Tibial nerve (tissue), 4 donors: ENCODE results near the gene GFM2. TPM values are rescaled to one million over a fixed set of nuclear protein-coding genes. Genes with fewer than 3 reads are reported as not detected.
"Not testable (repeated sequence)": the region's sequence is repeated elsewhere in the genome, so short reads cannot be mapped to it uniquely, and the experiment has no call there.

Source experiments
- DNase-seq, 2 donors: peaks; one replicate each; pipeline ENCODE4 v3.0.0-alpha.2; 2019; ENCODE audit warnings: low spot score in 2 of 2
- H3K27ac ChIP-seq, 4 donors: fragments of 200-600 bp; sonication (generic) in 3 of 4; one replicate each; pipeline ENCODE4 v1.5.1; 2017 to 2019; ENCODE audit warnings: mild to moderate bottlenecking in 1 of 4
- H3K27me3 ChIP-seq, 2 donors: fragments of 200-600 bp; sonication (generic) in 1 of 2; one replicate each; pipeline versions ENCODE4 v1.5.1 to v1.6.0; 2017 to 2019
- H3K36me3 ChIP-seq, 3 donors: fragments of 200-600 bp; sonication (generic); one replicate each; pipeline ENCODE4 v1.5.1; 2018 to 2019
- H3K4me1 ChIP-seq, 4 donors: fragments of 200-600 bp; sonication (generic) in 3 of 4; one replicate each; pipeline ENCODE4 v1.5.1; 2017 to 2019
- H3K4me3 ChIP-seq, 4 donors: fragments of 200-600 bp; sonication (generic) in 3 of 4; one replicate each; pipeline ENCODE4 v1.5.1; 2017 to 2019; ENCODE audit warnings: mild to moderate bottlenecking in 1 of 4, moderate library complexity in 1 of 4
- H3K9me3 ChIP-seq, 4 donors: fragments of 200-600 bp; sonication (generic) in 3 of 4; one replicate each; pipeline ENCODE4 v1.5.1; 2017 to 2019
- EP300 ChIP-seq, 2 donors: sonication (generic); formaldehyde crosslinking; IDR thresholded peaks; one replicate each; pipeline ENCODE4 v1.6.1; 2017; ENCODE audit warnings: antibody characterized with exemption in 2 of 2, mild to moderate bottlenecking in 1 of 2
- POLR2A ChIP-seq, 2 donors: fragments of 450-650 bp; IDR thresholded peaks; one replicate each; pipeline ENCODE4 v1.6.1; 2017; ENCODE audit warnings: antibody characterized with exemption in 2 of 2, mild to moderate bottlenecking in 2 of 2, moderate library complexity in 2 of 2
- WGBS, 2 donors: methylation state at CpG; one replicate each; pipeline ENCODE4 v1.1.5; 2018; 5-methylcytosine and 5-hydroxymethylcytosine counted together
- total RNA-seq, 4 donors: library from RNA; depleted of rRNA; stranded (reverse); fragments of >200 nt; gene quantifications; one replicate each; pipeline ENCODE4 v1.1.0, GENCODE V29; 2016
- TF ChIP-seq, protein P1 (sequence below), 5 experiments: fragments of 200-600 bp in 3 of 5; fragments of 450-650 bp in 2 of 5; sonication (generic) in 3 of 5; IDR thresholded peaks; one replicate each; pipeline ENCODE4 v1.5.1; 2016 to 2019; ENCODE audit warnings: antibody characterized with exemption in 5 of 5, mild to moderate bottlenecking in 3 of 5, moderate library complexity in 2 of 5

The GFM2 gene
- total RNA-seq, 4 donors from 2014 or later, result 15.5 to 19.7 (median 16.7) TPM

GRCh38 chr5:74798977-74799911, 32.3 kb upstream of the GFM2 start:
- Histone ChIP-seq H3K4me1 (no peaks in the 10 kb centered on the region), H3K27ac (peak overlapping the region in 1 of 4 donors; percentile 10), H3K4me3 (no peak overlapping the region), H3K9me3 (no peaks in the 10 kb centered on the region), H3K36me3 (no peaks in the 10 kb centered on the region), H3K27me3 (no peaks in the 10 kb centered on the region)
- TF ChIP-seq POLR2A (IDR thresholded peaks at IDR 0.05), result no peak
- TF ChIP-seq, protein P1, sequence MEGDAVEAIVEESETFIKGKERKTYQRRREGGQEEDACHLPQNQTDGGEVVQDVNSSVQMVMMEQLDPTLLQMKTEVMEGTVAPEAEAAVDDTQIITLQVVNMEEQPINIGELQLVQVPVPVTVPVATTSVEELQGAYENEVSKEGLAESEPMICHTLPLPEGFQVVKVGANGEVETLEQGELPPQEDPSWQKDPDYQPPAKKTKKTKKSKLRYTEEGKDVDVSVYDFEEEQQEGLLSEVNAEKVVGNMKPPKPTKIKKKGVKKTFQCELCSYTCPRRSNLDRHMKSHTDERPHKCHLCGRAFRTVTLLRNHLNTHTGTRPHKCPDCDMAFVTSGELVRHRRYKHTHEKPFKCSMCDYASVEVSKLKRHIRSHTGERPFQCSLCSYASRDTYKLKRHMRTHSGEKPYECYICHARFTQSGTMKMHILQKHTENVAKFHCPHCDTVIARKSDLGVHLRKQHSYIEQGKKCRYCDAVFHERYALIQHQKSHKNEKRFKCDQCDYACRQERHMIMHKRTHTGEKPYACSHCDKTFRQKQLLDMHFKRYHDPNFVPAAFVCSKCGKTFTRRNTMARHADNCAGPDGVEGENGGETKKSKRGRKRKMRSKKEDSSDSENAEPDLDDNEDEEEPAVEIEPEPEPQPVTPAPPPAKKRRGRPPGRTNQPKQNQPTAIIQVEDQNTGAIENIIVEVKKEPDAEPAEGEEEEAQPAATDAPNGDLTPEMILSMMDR (IDR thresholded peaks at IDR 0.05), result no peak
- TF ChIP-seq EP300 (IDR thresholded peaks at IDR 0.05), result no peak
- 60 to 76% methylated on average over 16 to 21 of the region's 21 CpGs for WGBS, 2 donors
- DNase-seq, result no peak

GRCh38 chr5:74791669-74792068, 24.8 kb upstream of the GFM2 start:
- WGBS, 2 donors, result 89 to 90% methylated on average over 3 of the region's 3 CpGs
- H3K27ac ChIP-seq, H3K4me1 ChIP-seq, H3K9me3 ChIP-seq, DNase-seq, H3K4me3 ChIP-seq, H3K36me3 ChIP-seq, H3K27me3 ChIP-seq: not testable (repeated sequence)

DNA sequence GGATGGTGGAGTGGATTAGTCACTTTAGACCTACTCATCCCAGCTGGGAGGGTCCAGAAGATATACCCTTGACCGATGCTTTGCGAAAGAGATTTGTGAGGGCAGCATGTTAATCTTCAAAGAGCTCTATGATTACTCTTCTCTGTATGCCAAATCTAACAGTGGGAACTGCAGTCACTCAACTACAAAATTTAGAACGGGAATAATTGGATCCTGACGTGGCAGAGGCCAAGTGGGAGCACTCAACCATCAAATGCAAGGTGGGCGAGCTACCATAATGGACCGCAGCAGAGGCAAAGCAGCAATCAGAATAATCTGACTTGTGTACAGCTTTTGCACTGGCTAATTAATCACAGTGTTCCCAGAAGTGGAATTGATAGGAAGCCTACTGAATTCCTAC, 20.5 kb upstream of the GFM2 start:
- H3K27ac ChIP-seq, result no peak overlapping the region
- DNase-seq, result no peak
- 92 to 93% methylated on average over 6 of the region's 6 CpGs for WGBS, 2 donors
- H3K4me1 ChIP-seq, result no peaks in the 10 kb centered on the region
- no peak overlapping the region for H3K4me3 ChIP-seq
- H3K36me3 ChIP-seq, result no peaks in the 10 kb centered on the region
- TF ChIP-seq, protein P1 (IDR thresholded peaks at IDR 0.05), result no peak
- TF ChIP-seq POLR2A (IDR thresholded peaks at IDR 0.05) (no peak), EP300 (IDR thresholded peaks at IDR 0.05) (no peak)
- H3K27me3 ChIP-seq, result no peaks in the 10 kb centered on the region
- no peaks in the 10 kb centered on the region for H3K9me3 ChIP-seq

DNA sequence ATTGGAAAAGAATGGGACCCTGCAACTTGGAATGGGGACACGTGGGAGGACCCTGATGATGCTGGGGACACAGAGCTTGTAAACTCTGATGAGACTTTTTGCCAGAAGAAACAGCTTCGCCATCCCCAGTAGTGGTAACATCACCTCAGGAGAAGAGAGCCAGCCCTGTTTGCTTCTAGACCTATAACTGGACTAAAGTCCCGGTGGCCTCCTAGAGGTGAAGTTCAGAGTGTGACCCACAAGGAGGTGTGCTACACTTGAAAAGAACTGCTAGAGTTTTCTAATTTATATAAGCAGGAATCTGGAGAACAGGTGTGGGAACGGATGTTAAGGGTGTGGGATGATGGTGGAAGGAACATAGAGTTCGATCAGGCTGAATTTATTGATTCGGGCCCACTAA, 19.9 kb upstream of the GFM2 start:
- no peak overlapping the region for H3K27ac ChIP-seq
- TF ChIP-seq, protein P1 (IDR thresholded peaks at IDR 0.05), result no peak
- TF ChIP-seq POLR2A (IDR thresholded peaks at IDR 0.05) (no peak), EP300 (IDR thresholded peaks at IDR 0.05) (no peak)
- no peaks in the 10 kb centered on the region for H3K27me3 ChIP-seq
- no peaks in the 10 kb centered on the region for H3K36me3 ChIP-seq
- DNase-seq, result no peak
- no peaks in the 10 kb centered on the region for H3K9me3 ChIP-seq
- WGBS, 2 donors, result 89 to 91% methylated on average over 6 of the region's 6 CpGs
- H3K4me3 ChIP-seq, result no peak overlapping the region
- H3K4me1 ChIP-seq, result no peaks in the 10 kb centered on the region

GRCh38 chr5:74778609-74779008, 11.7 kb upstream of the GFM2 start:
- H3K4me3 ChIP-seq, result no peak overlapping the region
- peaks cover 0 to 49% (median 0%) of the 10 kb centered on the region in 3 donors for H3K36me3 ChIP-seq
- no peaks in the 10 kb centered on the region for H3K9me3 ChIP-seq
- TF ChIP-seq EP300 (IDR thresholded peaks at IDR 0.05), result no peak
- TF ChIP-seq, protein P1 (IDR thresholded peaks at IDR 0.05), result no peak
- TF ChIP-seq POLR2A (IDR thresholded peaks at IDR 0.05), result no peak
- 76 to 80% methylated on average over 2 of the region's 2 CpGs for WGBS, 2 donors
- H3K27me3 ChIP-seq, result no peaks in the 10 kb centered on the region
- no peak overlapping the region for H3K27ac ChIP-seq
- H3K4me1 ChIP-seq, result no peaks in the 10 kb centered on the region
- DNase-seq, result no peak
